22Rv1 (cell line): ENCODE measurements around the gene KIF7.

Source experiments
- ZFX ChIP-seq: fragments of 450-650 bp; IDR thresholded peaks from 2 replicates; pipeline ENCODE4 v1.6.1; 2017; ENCODE audit warnings: antibody characterized with exemption, borderline replicate concordance
- TF ChIP-seq, protein P1 (sequence below): fragments of 450-650 bp; IDR thresholded peaks from 2 replicates; pipeline ENCODE4 v1.5.1; 2017; ENCODE audit warnings: mild to moderate bottlenecking

DNA sequence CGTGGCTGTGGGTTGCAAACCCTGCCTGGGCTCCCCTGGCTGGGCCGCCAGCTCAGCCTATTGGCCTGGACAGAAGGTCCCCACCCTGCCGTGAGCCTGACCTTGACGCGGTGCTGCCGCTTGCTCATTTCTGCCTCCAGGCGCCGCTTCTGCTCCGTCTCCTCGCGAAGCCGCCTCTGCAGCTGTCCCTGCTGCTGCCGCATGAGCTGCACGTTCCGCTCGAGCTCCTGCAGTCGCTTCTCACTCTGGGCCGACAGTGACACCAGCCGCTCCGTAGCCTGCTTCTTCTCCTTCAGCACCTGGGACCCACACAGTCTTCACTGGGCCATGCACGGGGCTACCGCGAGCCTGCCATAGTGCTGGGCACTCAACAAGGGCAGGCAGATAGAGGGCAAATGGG lies 21.7 kb downstream of the KIF7 start:
- TF ChIP-seq, protein P1, sequence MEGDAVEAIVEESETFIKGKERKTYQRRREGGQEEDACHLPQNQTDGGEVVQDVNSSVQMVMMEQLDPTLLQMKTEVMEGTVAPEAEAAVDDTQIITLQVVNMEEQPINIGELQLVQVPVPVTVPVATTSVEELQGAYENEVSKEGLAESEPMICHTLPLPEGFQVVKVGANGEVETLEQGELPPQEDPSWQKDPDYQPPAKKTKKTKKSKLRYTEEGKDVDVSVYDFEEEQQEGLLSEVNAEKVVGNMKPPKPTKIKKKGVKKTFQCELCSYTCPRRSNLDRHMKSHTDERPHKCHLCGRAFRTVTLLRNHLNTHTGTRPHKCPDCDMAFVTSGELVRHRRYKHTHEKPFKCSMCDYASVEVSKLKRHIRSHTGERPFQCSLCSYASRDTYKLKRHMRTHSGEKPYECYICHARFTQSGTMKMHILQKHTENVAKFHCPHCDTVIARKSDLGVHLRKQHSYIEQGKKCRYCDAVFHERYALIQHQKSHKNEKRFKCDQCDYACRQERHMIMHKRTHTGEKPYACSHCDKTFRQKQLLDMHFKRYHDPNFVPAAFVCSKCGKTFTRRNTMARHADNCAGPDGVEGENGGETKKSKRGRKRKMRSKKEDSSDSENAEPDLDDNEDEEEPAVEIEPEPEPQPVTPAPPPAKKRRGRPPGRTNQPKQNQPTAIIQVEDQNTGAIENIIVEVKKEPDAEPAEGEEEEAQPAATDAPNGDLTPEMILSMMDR = no peak
- no peak for TF ChIP-seq ZFX
